LNCAP (cell line): Measurements from ENCODE around the gene NUP50.

Experiments used
- TF ChIP-seq, protein P1 (sequence below): fragments of 450-650 bp; IDR thresholded peaks from 2 replicates; pipeline ENCODE4 v1.5.1; 2017; ENCODE audit warnings: mild to moderate bottlenecking

Gene NUP50

DNA sequence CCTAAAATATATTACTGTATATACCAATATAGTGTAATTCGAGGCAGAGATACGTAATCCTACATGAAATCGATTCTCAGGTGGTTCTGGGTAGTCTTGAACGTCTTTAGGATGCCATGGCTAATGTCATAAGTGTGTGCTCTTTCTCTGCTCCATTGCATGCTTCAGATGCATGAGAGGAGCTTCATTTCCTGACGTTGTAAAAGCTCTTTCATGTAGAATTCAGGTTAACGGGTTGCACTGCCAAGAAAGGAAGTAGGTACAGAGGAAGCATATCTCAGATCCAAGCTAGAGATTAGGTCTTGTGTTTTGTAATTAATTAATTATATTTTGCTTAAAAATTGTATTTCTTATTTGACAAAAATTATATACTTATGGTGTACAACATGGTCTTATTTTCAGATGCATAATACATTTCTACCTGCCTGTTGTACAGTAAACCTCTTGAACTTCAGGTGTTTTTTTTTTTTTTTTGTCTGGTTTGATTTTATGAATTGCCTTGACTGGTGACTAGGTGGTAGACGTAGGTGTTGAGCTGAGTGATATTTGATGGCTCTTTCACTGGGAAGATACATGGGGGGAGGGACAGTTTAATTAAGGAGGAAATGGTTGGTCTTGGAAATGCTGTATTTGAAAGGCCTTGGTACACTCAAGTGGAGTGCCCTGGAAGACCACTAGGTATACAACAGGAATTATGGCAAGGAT, 9.3 kb downstream of the NUP50 start:
- TF ChIP-seq, protein P1, sequence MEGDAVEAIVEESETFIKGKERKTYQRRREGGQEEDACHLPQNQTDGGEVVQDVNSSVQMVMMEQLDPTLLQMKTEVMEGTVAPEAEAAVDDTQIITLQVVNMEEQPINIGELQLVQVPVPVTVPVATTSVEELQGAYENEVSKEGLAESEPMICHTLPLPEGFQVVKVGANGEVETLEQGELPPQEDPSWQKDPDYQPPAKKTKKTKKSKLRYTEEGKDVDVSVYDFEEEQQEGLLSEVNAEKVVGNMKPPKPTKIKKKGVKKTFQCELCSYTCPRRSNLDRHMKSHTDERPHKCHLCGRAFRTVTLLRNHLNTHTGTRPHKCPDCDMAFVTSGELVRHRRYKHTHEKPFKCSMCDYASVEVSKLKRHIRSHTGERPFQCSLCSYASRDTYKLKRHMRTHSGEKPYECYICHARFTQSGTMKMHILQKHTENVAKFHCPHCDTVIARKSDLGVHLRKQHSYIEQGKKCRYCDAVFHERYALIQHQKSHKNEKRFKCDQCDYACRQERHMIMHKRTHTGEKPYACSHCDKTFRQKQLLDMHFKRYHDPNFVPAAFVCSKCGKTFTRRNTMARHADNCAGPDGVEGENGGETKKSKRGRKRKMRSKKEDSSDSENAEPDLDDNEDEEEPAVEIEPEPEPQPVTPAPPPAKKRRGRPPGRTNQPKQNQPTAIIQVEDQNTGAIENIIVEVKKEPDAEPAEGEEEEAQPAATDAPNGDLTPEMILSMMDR, result no peak

GRCh38 chr22:45179276-45180049, 15.7 kb downstream of the NUP50 start:
- TF ChIP-seq, protein P1, result no peak

DNA sequence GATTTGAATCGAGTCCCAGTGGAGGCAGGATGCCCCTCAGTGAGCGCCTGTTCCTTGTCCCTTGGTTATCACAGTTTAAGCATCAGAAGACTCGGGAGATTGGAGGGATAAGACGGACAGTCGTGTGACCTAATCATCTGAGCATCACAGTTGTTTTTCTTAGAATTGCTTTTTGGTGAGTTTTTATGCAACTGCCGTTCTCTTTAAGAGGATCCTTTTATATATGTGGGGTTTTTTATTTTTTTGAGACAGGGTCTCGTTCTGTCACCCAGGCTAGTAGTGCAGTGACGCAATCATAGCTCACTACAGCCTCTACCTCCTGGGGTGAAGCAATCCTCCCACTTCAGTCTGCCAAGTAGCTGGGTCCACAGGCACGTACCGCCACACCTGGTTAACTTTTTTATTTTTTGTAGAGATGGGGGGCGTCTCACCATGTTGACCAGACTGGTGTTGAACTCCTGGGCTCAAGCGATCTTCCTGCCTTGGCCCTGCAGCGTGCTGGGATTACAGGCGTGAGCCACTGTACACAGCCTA, 16.5 kb downstream of the NUP50 start:
- TF ChIP-seq, protein P1, result no peak

DNA sequence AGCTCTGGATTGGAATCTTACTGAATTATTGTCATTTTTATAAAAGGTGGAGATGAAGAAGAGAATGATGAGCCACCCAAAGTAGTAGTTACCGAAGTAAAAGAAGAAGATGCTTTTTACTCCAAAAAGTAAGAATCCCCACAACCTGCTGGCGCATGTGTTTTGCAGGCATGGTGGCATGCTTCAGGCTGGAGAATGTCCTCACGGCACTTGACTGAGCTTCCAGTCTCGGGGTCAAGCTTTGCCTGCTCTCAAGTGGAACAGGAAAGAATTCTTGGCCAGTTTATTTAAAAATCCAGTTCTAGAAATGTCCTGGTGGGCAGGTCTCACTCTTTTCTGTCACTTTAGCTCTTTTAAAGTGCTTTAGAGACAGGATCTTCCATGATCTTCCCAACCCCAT, 17.5 kb downstream of the NUP50 start:
- TF ChIP-seq, protein P1, result no peak

DNA sequence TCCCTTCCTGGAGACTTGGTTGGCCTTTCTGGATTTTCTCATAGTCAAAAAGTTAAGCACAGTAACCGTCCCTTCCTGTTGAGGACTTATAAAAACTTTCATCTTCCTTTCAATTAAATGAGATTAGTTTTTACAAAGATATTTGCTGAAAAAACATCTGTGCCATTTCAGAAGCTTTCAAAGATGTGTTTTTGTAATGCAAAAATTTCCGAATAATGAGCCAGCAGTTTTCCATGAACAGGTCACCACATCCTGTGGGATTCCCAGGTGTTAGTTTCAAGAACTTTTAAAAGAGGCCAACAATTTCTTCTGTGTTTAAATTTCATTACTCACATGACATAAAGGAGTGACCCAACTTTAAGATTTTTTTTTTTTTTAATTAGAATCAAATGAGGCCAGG, 18.0 kb downstream of the NUP50 start:
- TF ChIP-seq, protein P1, result no peak

DNA sequence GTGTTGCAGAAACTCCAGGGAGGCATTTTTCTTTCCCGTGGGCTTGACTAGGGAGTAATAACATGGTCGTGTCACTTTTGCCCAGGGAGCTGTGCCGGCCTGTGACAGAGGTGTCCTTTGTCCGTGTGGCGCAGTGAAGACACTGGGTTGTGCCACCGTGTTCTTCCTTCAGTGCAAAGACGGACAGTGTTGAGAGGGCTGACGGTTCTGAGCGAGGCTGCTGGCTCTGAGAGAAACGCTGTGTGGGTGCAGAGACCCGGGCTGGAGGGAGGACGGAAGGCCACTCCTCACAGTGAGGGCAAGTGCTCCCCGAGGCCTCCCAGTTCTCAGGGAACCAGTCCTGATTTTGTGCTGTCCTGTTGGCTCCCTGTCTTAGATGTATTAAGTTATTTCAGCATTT, 20.2 kb downstream of the NUP50 start:
- TF ChIP-seq, protein P1, result no peak

GRCh38 chr22:45185718-45186514, 22.2 kb downstream of the NUP50 start:
- TF ChIP-seq, protein P1, result no peak
